Measurements from ENCODE around the gene NT5C1A. TPM values are rescaled to one million over a fixed set of nuclear protein-coding genes. Genes with fewer than 3 reads are reported as not detected.

The NT5C1A gene
- total RNA-seq, 4 donors from 2014 or later = 1.1 TPM; not detected in 3

GRCh38 chr1:39628807-39629350, 43.0 kb downstream of the NT5C1A start:
- ATAC-seq = no peak
- H3K9me3 ChIP-seq = no peaks in the 10 kb centered on the region
- no peak overlapping the region for H3K27ac ChIP-seq
- TF ChIP-seq CTCF (IDR thresholded peaks at IDR 0.05) (no peak), POLR2A (IDR thresholded peaks at IDR 0.05) (no peak), POLR2AphosphoS5 (IDR thresholded peaks at IDR 0.05) (no peak), EP300 (IDR thresholded peaks at IDR 0.05) (no peak)
- no peak overlapping the region for H3K4me3 ChIP-seq
- peaks cover 0 to 4% of the 10 kb centered on the region in 2 donors for H3K36me3 ChIP-seq
- peaks cover 8% of the 10 kb centered on the region for H3K27me3 ChIP-seq
- peaks cover 0 to 51% (median 6%) of the 10 kb centered on the region in 3 donors for H3K4me1 ChIP-seq
- 96 to 100% methylated on average over 6 to 11 of the region's 11 CpGs for WGBS, 2 donors (ENCODE audit: low coverage in 1 of 2)

GRCh38 chr1:39626646-39627045, 45.3 kb downstream of the NT5C1A start:
- Histone ChIP-seq H3K36me3 (peaks cover 0 to 4% of the 10 kb centered on the region in 2 donors), H3K4me1 (peaks cover 0 to 38% (median 6%) of the 10 kb centered on the region in 3 donors), H3K27ac (peak overlapping the region in 3 of 4 donors; percentile 50 to 73 (median 60)), H3K4me3 (no peak overlapping the region), H3K9me3 (no peaks in the 10 kb centered on the region), H3K27me3 (no peaks in the 10 kb centered on the region)
- WGBS, 2 donors (ENCODE audit: low coverage in 1 of 2) = 75% methylated on average over 5 of the region's 16 CpGs; no CpG with 5 or more reads in 1 of the 2 donors
- TF ChIP-seq POLR2AphosphoS5 (IDR thresholded peaks at IDR 0.05) (no peak), POLR2A (IDR thresholded peaks at IDR 0.05) (no peak), CTCF (IDR thresholded peaks at IDR 0.05) (no peak), EP300 (IDR thresholded peaks at IDR 0.05) (no peak)
- no peak for ATAC-seq

GRCh38 chr1:39625462-39626273, 46.2 kb downstream of the NT5C1A start:
- H3K9me3 ChIP-seq = no peaks in the 10 kb centered on the region
- H3K27ac ChIP-seq = peak overlapping the region in 3 of 4 donors; percentile 50 to 73 (median 60)
- H3K27me3 ChIP-seq = no peaks in the 10 kb centered on the region
- H3K4me3 ChIP-seq = no peak overlapping the region
- peaks cover 0 to 4% of the 10 kb centered on the region in 2 donors for H3K36me3 ChIP-seq
- H3K4me1 ChIP-seq = peaks cover 0 to 38% (median 6%) of the 10 kb centered on the region in 3 donors
- TF ChIP-seq POLR2A (IDR thresholded peaks at IDR 0.05) = no peak
- no peak for TF ChIP-seq CTCF (IDR thresholded peaks at IDR 0.05)
- peak; percentile 79 for TF ChIP-seq POLR2AphosphoS5 (IDR thresholded peaks at IDR 0.05)
- no peak for TF ChIP-seq EP300 (IDR thresholded peaks at IDR 0.05)
- WGBS, 2 donors (ENCODE audit: low coverage in 1 of 2) = 100% methylated on average over 1 of the region's 11 CpGs
- ATAC-seq = peak; percentile 94

- H3K4me3 ChIP-seq = no peak overlapping the region
Measured at GRCh38 chr1:39625009-39625408, 46.9 kb downstream of the NT5C1A start.

More at GRCh38 chr1:39625009-39625408, 46.9 kb downstream of the NT5C1A start:
- Histone ChIP-seq H3K9me3 (no peaks in the 10 kb centered on the region), H3K4me1 (peaks cover 0 to 38% (median 6%) of the 10 kb centered on the region in 3 donors), H3K36me3 (peaks cover 0 to 4% of the 10 kb centered on the region in 2 donors), H3K27me3 (no peaks in the 10 kb centered on the region), H3K27ac (peak overlapping the region in 3 of 4 donors; percentile 43 to 66 (median 60))
- no peak for TF ChIP-seq POLR2A (IDR thresholded peaks at IDR 0.05)
- TF ChIP-seq CTCF (IDR thresholded peaks at IDR 0.05) = no peak
- TF ChIP-seq EP300 (IDR thresholded peaks at IDR 0.05) = no peak
- TF ChIP-seq POLR2AphosphoS5 (IDR thresholded peaks at IDR 0.05) = no peak
- WGBS, 2 donors (ENCODE audit: low coverage in 1 of 2) = 40 to 60% methylated on average over 2 to 4 of the region's 8 CpGs
- ATAC-seq = no peak

Measured in gastroesophageal sphincter (tissue), 4 donors.